Naive B cell (primary cell): ENCODE data around the gene DIPK1A. TPM values are rescaled to one million over a fixed set of nuclear protein-coding genes. Genes with fewer than 3 reads are reported as not detected.

Experiments used
- ATAC-seq, 2 donors: fragments of 150-1000 bp; cut with Tn5 transposase; 2 replicates each; pipeline ENCODE4 v1.10.0; 2021; ENCODE audit warnings: low read depth in 2 of 2, mild to moderate bottlenecking in 2 of 2, moderate library complexity in 2 of 2
- DNase-seq: peaks from one replicate; pipeline ENCODE4 v3.0.0; 2022
- H3K27ac Mint-ChIP-seq, 6 donors: one replicate each; pipeline ENCODE4 v1.8.0; 2020 to 2022; ENCODE audit warnings: mild to moderate bottlenecking in 6 of 6, mixed read lengths in 6 of 6, moderate library complexity in 5 of 6, inconsistent platforms in 2 of 6
- H3K27me3 Mint-ChIP-seq, 3 donors: one replicate each; pipeline ENCODE4 v1.8.0; 2021 to 2022; ENCODE audit warnings: mixed read lengths in 3 of 3, mild to moderate bottlenecking in 1 of 3
- H3K36me3 Mint-ChIP-seq, 2 donors: one replicate each; pipeline ENCODE4 v1.8.0; 2020 to 2022; ENCODE audit warnings: mixed read lengths in 2 of 2, inconsistent platforms in 1 of 2, mild to moderate bottlenecking in 1 of 2
- H3K4me1 Mint-ChIP-seq, 3 donors: one replicate each; pipeline ENCODE4 v1.8.0; 2020 to 2022; ENCODE audit warnings: mixed read lengths in 3 of 3, inconsistent platforms in 1 of 3, mild to moderate bottlenecking in 1 of 3, moderate library complexity in 1 of 3
- H3K4me3 Mint-ChIP-seq, 8 donors: one replicate each; pipeline ENCODE4 v1.8.0; 2020 to 2022; ENCODE audit warnings: mild to moderate bottlenecking in 8 of 8, mixed read lengths in 8 of 8, moderate library complexity in 8 of 8, inconsistent platforms in 2 of 8
- H3K9me3 Mint-ChIP-seq, 7 donors: one replicate each; pipeline ENCODE4 v1.8.0; 2020 to 2022; ENCODE audit warnings: mixed read lengths in 7 of 7, mild to moderate bottlenecking in 5 of 7, inconsistent platforms in 2 of 7, moderate library complexity in 1 of 7
- polyA plus RNA-seq, 6 donors: library from polyadenylated mRNA; unstranded; fragments of 300-500 nt; fragmentation: Illumina TruSeq; gene quantifications; one replicate each; pipeline ENCODE4 v1.2.3, GENCODE V29; 2021; ENCODE audit warnings: low read depth in 6 of 6

The DIPK1A gene
- polyA plus RNA-seq, result 10 to 100 TPM; 26.0 to 57.3 (median 32.4) TPM

- ATAC-seq (peak; percentile 62 to 65), DNase-seq (peak; percentile 79)
- Mint-ChIP-seq H3K27me3 (no peaks in the 10 kb centered on the region), H3K4me1 (peaks cover 28 to 34% (median 30%) of the 10 kb centered on the region in 3 donors), H3K9me3 (no peaks in the 10 kb centered on the region), H3K36me3 (no peaks in the 10 kb centered on the region), H3K27ac (peak within 1 kb of the TSS in 5 of 6 donors; percentile 95 to 99 (median 98)), H3K4me3 (peak within 1 kb of the TSS in 7 of 8 donors; percentile 90 to 98 (median 95))
Observed at GRCh38 chr1:92961131-92961895, at the start of gene DIPK1A. TSS of gene DIPK1A (minus strand) at chr1:92961462. CDS start at chr1:92961429, 33 bp downstream.

DNA sequence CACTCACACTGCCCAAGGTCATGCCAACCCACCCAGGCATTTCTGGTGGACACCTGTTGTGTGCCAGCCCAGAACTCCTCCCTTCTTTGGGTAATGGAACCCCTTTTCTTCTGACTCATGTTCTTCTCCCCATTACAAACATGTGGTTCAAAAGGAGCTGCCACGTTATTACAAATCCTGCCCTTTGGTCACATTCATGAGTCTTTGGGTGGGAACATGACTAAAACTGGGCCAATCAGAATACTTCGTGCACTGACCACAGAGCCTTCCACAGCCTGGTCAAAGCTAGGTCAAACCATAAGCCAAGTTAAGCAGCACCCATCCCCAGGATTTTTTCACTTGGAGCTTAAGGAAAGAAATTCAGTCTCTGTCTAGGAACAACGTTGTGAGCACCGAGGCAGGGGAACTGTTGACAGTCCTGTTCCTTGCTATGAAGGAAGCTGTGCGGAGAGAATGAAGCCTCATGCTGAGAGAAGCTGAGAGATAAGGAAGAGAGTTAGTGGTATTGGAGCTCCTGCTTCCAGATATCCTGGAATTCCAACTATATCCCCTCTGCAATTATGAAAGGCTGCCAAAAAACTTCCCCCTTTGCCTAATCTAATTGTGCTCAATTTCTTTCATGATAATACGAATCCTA lies 46.8 kb upstream of the DIPK1A start:
- Mint-ChIP-seq H3K4me3 (no peak overlapping the region), H3K27ac (no peak overlapping the region), H3K36me3 (no peaks in the 10 kb centered on the region), H3K9me3 (no peaks in the 10 kb centered on the region), H3K4me1 (peaks cover 17 to 21% (median 18%) of the 10 kb centered on the region in 3 donors), H3K27me3 (no peaks in the 10 kb centered on the region)
- ATAC-seq (no peak), DNase-seq (no peak)

DNA sequence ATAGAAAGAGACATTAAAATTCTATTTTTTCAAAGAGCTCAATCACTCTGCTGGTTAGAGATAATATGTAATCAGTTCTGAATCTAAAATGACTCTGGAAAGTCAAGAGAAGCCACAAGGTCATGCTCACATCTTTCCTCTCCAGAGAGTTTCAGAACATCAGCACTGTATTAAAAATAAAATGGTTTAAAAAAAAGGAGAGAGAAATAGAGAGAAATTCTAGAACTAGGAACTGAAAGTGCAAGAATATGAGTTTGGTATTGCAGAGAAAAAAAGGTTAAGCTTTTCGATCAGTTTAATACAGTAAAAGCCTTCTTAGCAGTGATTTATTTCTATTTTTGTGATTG lies 44.0 kb upstream of the DIPK1A start:
- DNase-seq (peak; percentile 9), ATAC-seq (peak; percentile 35 to 60)
- H3K27me3 Mint-ChIP-seq, result no peaks in the 10 kb centered on the region
- H3K27ac Mint-ChIP-seq, result peak overlapping the region in 2 of 6 donors; percentile 11 to 73
- no peaks in the 10 kb centered on the region for H3K36me3 Mint-ChIP-seq
- H3K4me3 Mint-ChIP-seq, result peak overlapping the region in 5 of 8 donors; percentile 20 to 57 (median 42)
- peaks cover 17 to 21% (median 18%) of the 10 kb centered on the region in 3 donors for H3K4me1 Mint-ChIP-seq
- H3K9me3 Mint-ChIP-seq, result no peaks in the 10 kb centered on the region

DNA sequence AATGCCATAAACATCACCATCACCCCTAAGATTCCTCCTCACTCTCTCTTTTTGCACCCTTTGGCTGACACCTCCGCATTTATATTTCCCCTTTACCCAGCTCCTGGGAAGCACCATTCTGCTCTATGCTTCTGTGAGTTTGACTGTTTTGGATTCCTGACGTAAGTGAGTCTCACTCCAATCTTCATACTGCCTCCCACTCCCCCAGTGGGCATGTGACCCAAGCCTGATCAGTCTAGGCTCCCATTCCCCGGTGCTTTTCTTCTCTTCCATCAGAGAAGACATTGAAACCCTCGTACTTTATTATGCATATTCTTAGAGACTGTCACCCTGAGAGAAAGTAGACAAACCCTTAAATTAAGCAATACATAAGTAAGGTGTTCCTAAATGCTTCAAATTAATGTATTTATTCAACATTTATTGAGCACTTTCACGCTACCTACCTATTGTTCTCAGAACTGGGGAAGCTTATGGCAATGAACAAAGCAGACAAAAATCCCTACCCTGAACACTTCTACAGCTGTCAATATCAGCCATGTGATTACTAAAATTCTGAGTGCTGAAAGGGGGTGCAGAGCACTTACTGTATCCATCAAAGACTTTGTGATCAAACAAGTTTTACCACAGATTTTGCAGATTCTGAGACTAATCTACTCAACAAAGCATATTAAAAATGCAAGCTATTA lies 43.4 kb upstream of the DIPK1A start:
- Mint-ChIP-seq H3K4me3 (peak overlapping the region in 4 of 8 donors; percentile 20 to 57 (median 40)), H3K27ac (peak overlapping the region in 1 of 6 donors; percentile 60), H3K9me3 (no peaks in the 10 kb centered on the region), H3K4me1 (peaks cover 17 to 21% (median 18%) of the 10 kb centered on the region in 3 donors), H3K27me3 (no peaks in the 10 kb centered on the region), H3K36me3 (no peaks in the 10 kb centered on the region)
- DNase-seq (no peak), ATAC-seq (no peak)

DNA sequence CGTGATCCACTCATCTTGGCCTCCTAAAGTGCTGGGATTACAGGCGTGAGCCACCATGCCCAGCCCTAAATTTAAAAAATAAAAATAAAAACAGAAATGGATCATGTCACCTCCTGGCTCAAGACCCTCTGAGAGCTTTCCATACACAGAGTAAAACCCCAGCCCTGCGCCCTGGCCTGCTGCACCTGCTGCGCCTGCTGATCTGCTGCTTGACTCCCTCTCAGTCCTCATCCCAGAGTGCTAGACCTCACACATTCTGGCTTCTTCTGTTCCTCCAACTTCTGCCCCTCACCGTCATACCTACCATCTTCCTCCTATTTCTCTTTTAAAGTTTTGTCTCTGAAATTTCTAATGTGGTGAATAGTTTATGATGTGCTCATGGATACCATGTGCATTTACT lies 42.7 kb upstream of the DIPK1A start:
- Mint-ChIP-seq H3K4me1 (peaks cover 17 to 21% (median 18%) of the 10 kb centered on the region in 3 donors), H3K9me3 (no peaks in the 10 kb centered on the region), H3K36me3 (no peaks in the 10 kb centered on the region), H3K4me3 (no peak overlapping the region), H3K27me3 (no peaks in the 10 kb centered on the region), H3K27ac (peak overlapping the region in 2 of 6 donors; percentile 57)
- DNase-seq, result no peak
- no peak for ATAC-seq

GRCh38 chr1:93002781-93003180 lies 41.5 kb upstream of the DIPK1A start:
- no peak for ATAC-seq
- H3K4me1 Mint-ChIP-seq, result peaks cover 17 to 21% (median 18%) of the 10 kb centered on the region in 3 donors
- no peak for DNase-seq
- no peaks in the 10 kb centered on the region for H3K9me3 Mint-ChIP-seq
- no peaks in the 10 kb centered on the region for H3K27me3 Mint-ChIP-seq
- H3K27ac Mint-ChIP-seq, result peak overlapping the region in 1 of 6 donors; percentile 6
- H3K36me3 Mint-ChIP-seq, result no peaks in the 10 kb centered on the region
- H3K4me3 Mint-ChIP-seq, result no peak overlapping the region

GRCh38 chr1:93001893-93002292 lies 40.6 kb upstream of the DIPK1A start:
- Mint-ChIP-seq H3K36me3 (no peaks in the 10 kb centered on the region), H3K4me3 (no peak overlapping the region), H3K4me1 (peaks cover 17 to 21% (median 18%) of the 10 kb centered on the region in 3 donors), H3K27me3 (no peaks in the 10 kb centered on the region), H3K9me3 (no peaks in the 10 kb centered on the region), H3K27ac (peak overlapping the region in 1 of 6 donors; percentile 90)
- no peak for ATAC-seq
- DNase-seq, result no peak

GRCh38 chr1:93000751-93001175 lies 39.5 kb upstream of the DIPK1A start:
- Mint-ChIP-seq H3K9me3 (no peaks in the 10 kb centered on the region), H3K27ac (no peak overlapping the region), H3K4me1 (peaks cover 16 to 19% (median 17%) of the 10 kb centered on the region in 3 donors), H3K4me3 (no peak overlapping the region), H3K27me3 (no peaks in the 10 kb centered on the region), H3K36me3 (no peaks in the 10 kb centered on the region)
- no peak for DNase-seq
- ATAC-seq, result no peak

DNA sequence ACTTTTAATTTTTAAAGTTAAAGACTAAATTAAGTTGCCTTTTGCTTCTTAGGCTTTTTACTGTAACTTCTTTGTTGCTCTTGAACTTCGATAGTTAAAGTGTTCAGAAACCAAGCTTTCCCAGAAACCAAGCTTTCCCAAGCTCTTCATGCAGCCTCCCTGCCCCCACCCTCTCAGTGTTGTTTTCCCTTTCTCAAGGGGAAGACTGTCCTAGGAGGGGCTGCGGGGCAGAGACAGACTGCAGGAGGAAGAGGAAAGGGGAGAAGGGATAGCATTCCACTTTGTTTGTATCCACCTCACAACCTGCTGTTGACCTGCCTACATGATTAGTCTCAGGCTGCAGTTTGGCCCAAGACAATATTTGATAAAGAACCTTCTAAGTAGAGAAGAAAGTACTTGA lies 39.0 kb upstream of the DIPK1A start:
- no peak for ATAC-seq
- Mint-ChIP-seq H3K4me3 (no peak overlapping the region), H3K4me1 (peaks cover 14% of the 10 kb centered on the region in 3 donors), H3K27ac (peak overlapping the region in 1 of 6 donors; percentile 72), H3K9me3 (no peaks in the 10 kb centered on the region), H3K36me3 (no peaks in the 10 kb centered on the region), H3K27me3 (no peaks in the 10 kb centered on the region)
- DNase-seq, result no peak

DNA sequence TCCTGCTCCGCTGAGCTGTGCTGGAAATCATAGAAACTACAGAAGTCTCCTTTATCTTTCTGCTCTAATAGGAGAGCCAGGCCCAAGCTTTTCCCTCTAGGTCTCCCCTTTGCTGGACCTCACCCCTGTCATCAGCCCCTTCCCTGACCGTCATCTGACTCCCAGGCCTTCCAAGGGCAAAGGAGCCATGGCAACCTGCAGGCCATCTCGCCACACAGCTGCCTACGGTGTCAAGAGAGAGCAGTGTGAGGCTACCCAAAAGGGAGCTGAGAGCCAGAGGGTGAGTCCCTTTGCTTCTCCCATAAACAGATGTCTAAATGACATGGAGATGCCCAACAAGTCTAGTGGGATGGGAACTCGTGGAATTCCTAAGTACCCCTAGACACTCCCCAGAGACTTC lies 37.6 kb upstream of the DIPK1A start:
- ATAC-seq, result no peak
- no peak for DNase-seq
- Mint-ChIP-seq H3K4me3 (no peak overlapping the region), H3K27ac (no peak overlapping the region), H3K9me3 (no peaks in the 10 kb centered on the region), H3K36me3 (no peaks in the 10 kb centered on the region), H3K4me1 (peaks cover under 1 to 3% (median 2%) of the 10 kb centered on the region in 3 donors), H3K27me3 (no peaks in the 10 kb centered on the region)

- DNase-seq (no peak), ATAC-seq (no peak)
- H3K4me3 Mint-ChIP-seq, result no peak overlapping the region
- H3K9me3 Mint-ChIP-seq, result no peaks in the 10 kb centered on the region
- peaks cover 16 to 30% (median 18%) of the 10 kb centered on the region in 3 donors for H3K4me1 Mint-ChIP-seq
- no peaks in the 10 kb centered on the region for H3K27me3 Mint-ChIP-seq
- H3K27ac Mint-ChIP-seq, result no peak overlapping the region
- no peaks in the 10 kb centered on the region for H3K36me3 Mint-ChIP-seq
Observed at GRCh38 chr1:92995441-92996430, 34.5 kb upstream of the DIPK1A start.

DNA sequence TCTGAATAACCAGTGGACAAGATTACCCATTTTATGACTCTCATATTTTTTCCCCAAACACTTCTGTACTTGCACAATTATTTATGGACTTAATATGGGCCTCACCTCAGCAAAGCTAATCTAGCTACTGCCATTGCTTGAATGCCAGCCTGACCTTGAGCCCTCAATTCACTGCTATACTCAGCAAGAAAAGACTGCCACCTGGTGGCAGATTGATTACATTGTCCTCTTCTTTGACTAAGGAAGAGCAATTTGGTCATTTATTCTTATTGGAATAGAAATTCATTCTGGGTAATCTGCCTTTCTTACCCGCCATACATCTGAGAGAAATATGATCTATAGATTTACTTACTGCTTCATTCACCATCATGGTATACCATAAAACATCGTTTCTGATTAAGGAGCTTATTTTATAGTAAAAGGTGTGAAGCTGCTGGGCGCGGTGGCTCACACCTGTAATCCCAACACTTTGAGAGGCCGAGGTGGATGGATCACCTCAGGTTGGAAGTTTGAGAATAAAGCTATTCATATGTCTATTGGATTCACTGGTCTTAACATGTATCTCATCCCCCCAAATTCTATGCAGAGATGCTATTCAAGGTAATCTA lies 32.9 kb upstream of the DIPK1A start:
- no peaks in the 10 kb centered on the region for H3K9me3 Mint-ChIP-seq
- peaks cover 26 to 45% (median 33%) of the 10 kb centered on the region in 3 donors for H3K4me1 Mint-ChIP-seq
- peak overlapping the region in 1 of 6 donors; percentile 34 for H3K27ac Mint-ChIP-seq
- H3K27me3 Mint-ChIP-seq, result no peaks in the 10 kb centered on the region
- ATAC-seq (peak; percentile 95 to 99), DNase-seq (peak; percentile 77)
- no peaks in the 10 kb centered on the region for H3K36me3 Mint-ChIP-seq
- H3K4me3 Mint-ChIP-seq, result peak overlapping the region in 2 of 8 donors; percentile 12 to 50
